ENCODE results near the gene INPP5A.

- TF ChIP-seq CTCF (IDR thresholded peaks at IDR 0.05): no peak
- TF ChIP-seq POLR2A (IDR thresholded peaks at IDR 0.05): no peak
Measured at GRCh38 chr10:132677473-132678227, 140.1 kb downstream of the INPP5A start.
